ENCODE results near the gene CDC42. TPM values are rescaled to one million over a fixed set of nuclear protein-coding genes. Genes with fewer than 3 reads are reported as not detected.

Gene CDC42
- total RNA-seq, 1 donor from 2014 or later = 111 TPM

GRCh38 chr1:22111115-22111514 lies 58.6 kb downstream of the CDC42 start:
- peaks cover 6 to 17% of the 10 kb centered on the region in 2 donors for H3K36me3 ChIP-seq
- peaks cover 4 to 10% of the 10 kb centered on the region in 2 donors for H3K4me1 ChIP-seq

GRCh38 chr1:22111620-22112019 lies 59.1 kb downstream of the CDC42 start:
- Histone ChIP-seq H3K9me3 (no peaks in the 10 kb centered on the region), H3K27ac (no peak overlapping the region), H3K4me3 (no peak overlapping the region), H3K27me3 (no peaks in the 10 kb centered on the region), H3K4me1 (peaks cover 4 to 10% of the 10 kb centered on the region in 2 donors), H3K36me3 (peaks cover 6 to 17% of the 10 kb centered on the region in 2 donors)
- intact Hi-C loops (cut with DNase I) = no loop called here
- no peak for TF ChIP-seq CTCF (IDR thresholded peaks at IDR 0.05)
- no peak for DNase-seq (ENCODE audit: low spot score in 2 of 2)

More at GRCh38 chr1:22111115-22111514, 58.6 kb downstream of the CDC42 start:
- Histone ChIP-seq H3K27ac (no peak overlapping the region), H3K4me3 (no peak overlapping the region), H3K9me3 (no peaks in the 10 kb centered on the region), H3K27me3 (no peaks in the 10 kb centered on the region)
- no peak for TF ChIP-seq CTCF (IDR thresholded peaks at IDR 0.05)
- no peak for DNase-seq (ENCODE audit: low spot score in 2 of 2)
- intact Hi-C loops (cut with DNase I) = no loop called here

GRCh38 chr1:22112554-22112953 lies 60.0 kb downstream of the CDC42 start:
- intact Hi-C loops (cut with DNase I) = no loop called here
- Histone ChIP-seq H3K4me3 (no peak overlapping the region), H3K27ac (no peak overlapping the region), H3K36me3 (peaks cover 6 to 17% of the 10 kb centered on the region in 2 donors), H3K27me3 (no peaks in the 10 kb centered on the region), H3K4me1 (peaks cover 4 to 10% of the 10 kb centered on the region in 2 donors), H3K9me3 (no peaks in the 10 kb centered on the region)
- TF ChIP-seq CTCF (IDR thresholded peaks at IDR 0.05) = no peak
- DNase-seq (ENCODE audit: low spot score in 2 of 2) = no peak

- no peak overlapping the region for H3K4me3 ChIP-seq
- peaks cover 0 to 18% of the 10 kb centered on the region in 2 donors for H3K36me3 ChIP-seq
- no peak for TF ChIP-seq CTCF (IDR thresholded peaks at IDR 0.05)
- DNase-seq (ENCODE audit: low spot score in 2 of 2) = peak in 1 of 2 donors; percentile 63
- H3K27me3 ChIP-seq = no peaks in the 10 kb centered on the region
- intact Hi-C loops (cut with DNase I) = no loop called here
- no peaks in the 10 kb centered on the region for H3K9me3 ChIP-seq
- H3K4me1 ChIP-seq = peaks cover 6 to 10% of the 10 kb centered on the region in 2 donors
- peak overlapping the region; percentile 9 to 46 for H3K27ac ChIP-seq
Measured at GRCh38 chr1:22114083-22115012, 61.8 kb downstream of the CDC42 start.

- no peak overlapping the region for H3K4me3 ChIP-seq
- no peaks in the 10 kb centered on the region for H3K27me3 ChIP-seq
- H3K36me3 ChIP-seq = peaks cover 6 to 27% of the 10 kb centered on the region in 2 donors
- TF ChIP-seq CTCF (IDR thresholded peaks at IDR 0.05) = no peak
- peak overlapping the region in 1 of 2 donors; percentile 46 for H3K27ac ChIP-seq
- no peaks in the 10 kb centered on the region for H3K9me3 ChIP-seq
- peaks cover 6 to 10% of the 10 kb centered on the region in 2 donors for H3K4me1 ChIP-seq
- DNase-seq (ENCODE audit: low spot score in 2 of 2) = peak in 1 of 2 donors; percentile 41
- intact Hi-C loops (cut with DNase I) = no loop called here
Measured at GRCh38 chr1:22115286-22115685, 62.8 kb downstream of the CDC42 start.
